AG04450 (cell line): ENCODE measurements around the gene SMARCB1. TPM values are rescaled to one million over a fixed set of nuclear protein-coding genes. Genes with fewer than 3 reads are reported as not detected.

Experiments
- CTCF ChIA-PET: fragments of 300-600, 350-600 bp; formaldehyde crosslinking; extraction: SDS; loops from one replicate; lab custom pipeline; 2022; ENCODE audit warnings: antibody characterized with exemption, inconsistent platforms; lab: Charles Lee
- POLR2A ChIA-PET: fragments of 350-600 bp; formaldehyde crosslinking; extraction: SDS; loops from one replicate; lab custom pipeline; 2021; ENCODE audit warnings: antibody characterized with exemption, inconsistent platforms; lab: Yijun Ruan, JAX
- DNase-seq: peaks from one replicate; pipeline ENCODE4 v3.0.0-alpha.2; 2011; ENCODE audit warnings: low read depth, low spot score
- H3K27ac ChIP-seq: one replicate; pipeline ENCODE4 v1.5.1; 2012; ENCODE audit warnings: low read depth, low read length, control low read depth
- H3K27me3 ChIP-seq: one replicate; pipeline ENCODE4 v1.6.0; 2012; ENCODE audit warnings: low read length; ENCODE audit not compliant: control insufficient read depth, insufficient read depth
- H3K4me3 ChIP-seq: 2 replicates; pipeline ENCODE4 v1.5.1; 2011; ENCODE audit warnings: mild to moderate bottlenecking, low read depth, low read length, control low read depth
- H3K9me3 ChIP-seq: 2 replicates; pipeline ENCODE4 v1.5.1; 2012; ENCODE audit warnings: low read length; ENCODE audit not compliant: control insufficient read depth, insufficient read depth
- polyA plus RNA-seq: library from polyadenylated mRNA; depleted of rRNA; stranded (reverse); fragments of >200 nt; gene quantifications from 2 replicates; pipeline ENCODE4 v1.2.3, GENCODE V29; 2011
- TF ChIP-seq, protein P1 (sequence below): IDR thresholded peaks from 2 replicates; pipeline ENCODE4 v1.5.1; 2011; ENCODE audit warnings: low read depth, low read length, control low read depth, inconsistent platforms

Gene SMARCB1
- polyA plus RNA-seq, 1 experiment, result 180 TPM

DNA sequence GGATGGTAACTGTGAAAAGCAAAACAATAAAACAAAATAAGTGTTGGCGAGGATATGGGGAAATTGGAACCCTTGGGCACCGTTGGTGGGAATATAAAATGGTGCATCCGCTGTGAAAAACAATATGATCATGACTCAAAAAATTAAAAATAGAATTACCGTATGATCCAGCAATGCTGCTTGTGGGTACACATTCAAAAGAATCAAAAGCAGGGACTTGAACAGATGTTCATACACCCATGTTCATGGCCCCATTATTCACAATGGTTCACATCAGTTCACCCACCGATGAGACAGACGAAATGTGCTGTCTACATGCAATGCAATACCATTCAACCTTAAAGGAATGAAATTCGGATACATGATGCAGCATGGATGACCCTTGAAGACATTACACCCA lies 53.3 kb downstream of the SMARCB1 start:
- no peak for DNase-seq
- Histone ChIP-seq H3K4me3 (no peak overlapping the region), H3K27me3 (peaks cover 18% of the 10 kb centered on the region), H3K27ac (no peak overlapping the region), H3K9me3 (peaks cover 13% of the 10 kb centered on the region; the same call in 1 of the 2 replicates)
- POLR2A ChIA-PET, result no interaction called here
- TF ChIP-seq, protein P1, sequence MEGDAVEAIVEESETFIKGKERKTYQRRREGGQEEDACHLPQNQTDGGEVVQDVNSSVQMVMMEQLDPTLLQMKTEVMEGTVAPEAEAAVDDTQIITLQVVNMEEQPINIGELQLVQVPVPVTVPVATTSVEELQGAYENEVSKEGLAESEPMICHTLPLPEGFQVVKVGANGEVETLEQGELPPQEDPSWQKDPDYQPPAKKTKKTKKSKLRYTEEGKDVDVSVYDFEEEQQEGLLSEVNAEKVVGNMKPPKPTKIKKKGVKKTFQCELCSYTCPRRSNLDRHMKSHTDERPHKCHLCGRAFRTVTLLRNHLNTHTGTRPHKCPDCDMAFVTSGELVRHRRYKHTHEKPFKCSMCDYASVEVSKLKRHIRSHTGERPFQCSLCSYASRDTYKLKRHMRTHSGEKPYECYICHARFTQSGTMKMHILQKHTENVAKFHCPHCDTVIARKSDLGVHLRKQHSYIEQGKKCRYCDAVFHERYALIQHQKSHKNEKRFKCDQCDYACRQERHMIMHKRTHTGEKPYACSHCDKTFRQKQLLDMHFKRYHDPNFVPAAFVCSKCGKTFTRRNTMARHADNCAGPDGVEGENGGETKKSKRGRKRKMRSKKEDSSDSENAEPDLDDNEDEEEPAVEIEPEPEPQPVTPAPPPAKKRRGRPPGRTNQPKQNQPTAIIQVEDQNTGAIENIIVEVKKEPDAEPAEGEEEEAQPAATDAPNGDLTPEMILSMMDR, result no peak
- CTCF ChIA-PET, result interaction anchor here (0.8 to 0.9 kb wide), 2 partner anchors 10 to 54 kb away, joined by 3 to 6 read pairs; partner anchors contain the start of gene MIF

DNA sequence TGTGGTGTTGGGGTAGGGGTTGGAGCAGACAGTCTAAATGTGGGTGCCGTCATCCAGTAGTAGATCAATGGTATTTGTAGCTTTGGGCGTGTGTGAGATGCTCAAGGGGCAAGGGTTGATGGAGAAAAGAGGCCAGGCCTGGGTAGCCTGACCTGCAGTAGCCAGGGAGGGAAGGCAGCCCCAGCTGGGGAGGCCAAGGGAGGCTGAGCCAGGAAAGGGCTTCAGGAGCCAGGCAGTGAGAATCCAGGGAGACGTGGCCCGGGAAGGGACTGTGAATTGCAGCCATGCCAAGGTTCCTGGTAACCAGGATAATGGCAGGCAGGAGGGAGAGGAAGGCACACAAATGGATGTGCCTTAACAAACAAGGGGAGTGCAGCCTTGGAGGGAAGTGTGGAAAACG lies 54.5 kb downstream of the SMARCB1 start:
- DNase-seq, result no peak
- TF ChIP-seq, protein P1, result no peak
- POLR2A ChIA-PET, result no interaction called here
- CTCF ChIA-PET, result no interaction called here
- no peak overlapping the region for H3K4me3 ChIP-seq
- H3K27ac ChIP-seq, result no peak overlapping the region
- peaks cover 18% of the 10 kb centered on the region for H3K27me3 ChIP-seq
- H3K9me3 ChIP-seq, result peaks cover 13% of the 10 kb centered on the region; the same call in 1 of the 2 replicates

DNA sequence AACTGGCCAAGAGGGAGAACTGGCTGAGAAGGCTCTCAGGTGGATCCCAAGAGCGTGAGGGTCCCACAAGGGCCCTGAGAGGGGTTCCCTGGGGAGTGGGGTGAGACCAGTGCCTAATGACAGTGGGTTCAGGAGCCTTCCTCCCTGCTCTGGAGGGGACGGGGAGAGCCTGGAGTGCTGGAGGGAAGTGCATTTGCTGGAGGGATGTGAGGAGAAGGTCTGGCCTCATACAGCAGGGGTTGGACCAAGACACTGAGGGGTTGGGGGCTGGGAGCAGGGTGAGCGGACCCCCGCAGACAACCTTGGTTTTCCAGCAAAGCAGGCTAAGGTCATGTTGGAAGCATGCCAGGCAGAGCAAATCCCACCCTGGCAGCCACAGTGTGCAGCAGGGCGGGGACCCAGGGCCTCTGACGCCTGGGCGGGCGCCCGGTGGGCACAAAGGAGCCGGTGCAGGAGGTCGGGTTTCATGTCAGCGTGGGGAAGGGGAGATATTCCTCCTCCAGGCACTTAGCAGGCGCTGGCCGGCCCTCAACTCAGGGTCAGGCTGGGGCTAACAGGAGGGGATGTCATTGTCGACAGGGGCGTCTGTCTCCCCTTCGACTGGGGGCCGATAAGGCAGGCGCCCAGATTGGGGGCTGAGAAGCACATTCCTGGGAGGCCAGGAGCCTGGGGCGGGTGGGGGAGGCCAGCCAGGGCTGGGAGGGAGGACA lies 55.1 kb downstream of the SMARCB1 start:
- TF ChIP-seq, protein P1, result no peak
- Histone ChIP-seq H3K4me3 (no peak overlapping the region), H3K9me3 (peaks cover 13% of the 10 kb centered on the region; the same call in 1 of the 2 replicates), H3K27ac (no peak overlapping the region), H3K27me3 (peaks cover 18% of the 10 kb centered on the region)
- DNase-seq, result no peak
- ChIA-PET POLR2A (no interaction called here), CTCF (no interaction called here)

DNA sequence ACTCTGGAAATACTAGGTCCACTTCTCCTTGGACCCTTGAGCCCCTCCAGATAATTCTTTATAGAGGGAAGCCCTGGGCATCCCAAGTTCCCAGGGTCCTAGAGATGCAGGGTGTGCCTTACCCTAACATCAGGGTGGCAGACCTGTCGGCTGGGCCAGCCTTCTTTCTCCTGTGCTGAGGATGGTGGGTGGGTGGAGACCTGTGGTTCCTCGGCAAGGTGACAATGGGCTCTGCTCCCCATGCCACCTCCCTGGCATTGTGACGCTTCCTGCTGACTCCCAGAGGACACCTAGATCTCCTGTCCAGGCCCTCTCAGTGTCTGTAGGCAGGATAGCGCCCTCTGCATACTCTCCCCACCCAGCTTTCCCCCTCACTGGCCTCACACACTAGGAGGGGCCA lies 55.8 kb downstream of the SMARCB1 start:
- TF ChIP-seq, protein P1, result no peak
- ChIA-PET POLR2A (no interaction called here), CTCF (no interaction called here)
- peaks cover 18% of the 10 kb centered on the region for H3K27me3 ChIP-seq
- H3K4me3 ChIP-seq, result no peak overlapping the region
- DNase-seq, result no peak
- no peak overlapping the region for H3K27ac ChIP-seq
- peaks cover 13% of the 10 kb centered on the region; the same call in 1 of the 2 replicates for H3K9me3 ChIP-seq

DNA sequence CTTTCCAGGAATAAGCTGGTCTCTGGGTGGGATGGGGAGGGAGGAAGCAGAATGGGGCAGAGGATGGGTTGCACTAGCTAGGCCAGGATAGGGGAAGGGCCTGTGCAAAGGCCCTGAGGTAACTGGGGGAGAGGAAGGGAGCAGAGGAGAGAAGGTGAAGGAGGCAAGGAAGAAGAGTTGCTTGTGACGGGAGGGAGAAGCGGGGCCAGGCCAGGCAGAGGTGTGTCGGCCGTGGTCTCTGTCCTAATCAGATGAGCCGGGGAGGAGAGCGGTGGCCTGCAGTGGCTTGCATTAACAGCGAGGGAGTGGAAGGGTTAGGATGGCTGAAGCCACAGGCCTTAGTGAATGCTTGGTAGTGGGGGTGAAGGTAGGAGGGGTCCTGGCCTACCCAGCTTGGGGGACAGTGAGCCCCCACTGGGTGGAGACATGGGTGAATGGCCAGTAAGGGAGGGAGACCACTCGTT lies 58.0 kb downstream of the SMARCB1 start:
- TF ChIP-seq, protein P1, result no peak
- Histone ChIP-seq H3K27me3 (peaks cover 18% of the 10 kb centered on the region), H3K9me3 (no peaks in the 10 kb centered on the region; the same call in 1 of the 2 replicates), H3K4me3 (no peak overlapping the region), H3K27ac (no peak overlapping the region)
- ChIA-PET POLR2A (interaction anchor here (0.6 to 1.3 kb wide), 4 partner anchors 13 to 79 kb away, joined by 3 to 5 read pairs (median 4); partner anchors contain the start of gene SLC2A11), CTCF (interaction anchor here (1.2 to 3.6 kb wide), 4 partner anchors 12 to 217 kb away, joined by 3 to 12 read pairs (median 5); partner anchors contain the start of genes MIF, MMP11 and SLC2A11)
- DNase-seq, result no peak
